NCI-H2196 treated with DMSO at 0.1 percent for 48 hours (cell line): Measurements from ENCODE around the gene KRT72.

Source experiments
- DNase-seq: peaks from one replicate; lab custom pipeline; 2025; ENCODE audit not compliant: unreplicated experiment; lab: John Stamatoyannopoulos, UW

Gene KRT72

DNA sequence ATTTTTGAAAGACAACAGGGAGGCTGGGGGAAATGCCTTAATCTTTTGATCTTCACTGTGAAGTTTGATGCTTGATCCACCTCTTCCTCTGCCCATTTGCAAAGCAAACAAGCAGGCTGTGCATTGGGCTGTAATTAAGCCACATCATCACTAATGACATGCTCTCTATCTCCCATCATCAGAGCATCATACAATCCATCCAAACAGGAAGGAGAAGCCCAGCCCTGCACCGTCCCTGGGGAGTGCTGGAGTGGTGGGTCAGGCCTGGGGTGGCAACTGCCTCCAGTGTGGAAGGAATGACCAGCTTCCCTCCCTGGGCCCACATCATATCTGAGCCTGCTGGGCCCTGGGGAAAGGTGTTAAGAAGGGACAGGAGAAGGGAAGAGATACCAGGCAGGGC is 20.8 kb downstream of the KRT72 start:
- no peak for DNase-seq

DNA sequence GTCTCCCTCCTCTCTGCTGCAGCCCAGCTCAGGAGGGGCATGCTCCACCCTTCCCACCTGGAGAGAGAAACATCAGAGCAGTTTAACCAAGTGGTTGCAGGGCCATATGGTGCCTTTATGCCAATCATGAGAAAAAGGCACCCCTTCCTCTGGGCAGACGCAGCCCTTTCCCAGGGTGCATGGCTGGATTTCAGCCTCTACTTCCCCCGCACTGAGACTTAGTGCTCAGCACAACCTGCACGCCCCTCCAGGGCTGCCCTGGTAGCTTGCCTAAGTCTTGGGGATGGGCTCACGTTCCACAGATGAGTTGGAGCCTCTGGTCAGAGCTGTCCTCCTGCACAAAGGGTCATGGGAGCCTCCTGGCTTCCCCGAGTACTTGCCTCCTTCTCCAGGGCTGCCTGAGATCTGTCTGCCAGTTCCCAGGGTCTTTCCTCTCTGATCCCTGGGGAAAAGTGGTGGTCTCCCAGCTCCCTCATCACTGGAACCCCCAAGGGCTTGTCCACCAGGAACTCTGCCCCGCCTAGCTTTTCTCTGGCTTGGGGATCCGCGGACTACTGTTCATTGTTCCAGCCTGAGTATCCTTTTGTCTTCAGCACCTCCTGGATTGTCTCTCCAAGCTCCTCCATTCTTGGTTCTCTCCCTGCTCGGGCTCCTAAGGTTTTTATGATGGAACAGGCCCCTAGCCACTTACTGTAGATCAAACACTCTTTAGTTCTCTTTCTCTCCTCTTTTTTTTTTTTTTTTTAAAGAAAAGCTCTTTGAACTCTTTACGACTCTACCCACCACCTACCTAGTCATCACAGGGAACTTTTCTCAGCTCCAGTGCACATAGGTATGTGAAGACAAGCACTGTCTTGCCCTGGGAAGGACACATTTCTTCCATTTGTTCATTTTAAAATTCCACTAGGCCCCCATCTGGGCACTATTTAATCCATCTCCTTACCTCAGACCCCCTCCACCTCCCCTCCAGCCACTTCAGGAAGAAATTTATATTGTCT is 21.5 kb downstream of the KRT72 start:
- no peak for DNase-seq

- DNase-seq: no peak
These were observed 22.8 kb downstream of the KRT72 start for GRCh38 chr12:52578469-52578868.

GRCh38 chr12:52577316-52577715 is 23.9 kb downstream of the KRT72 start:
- DNase-seq: no peak

DNA sequence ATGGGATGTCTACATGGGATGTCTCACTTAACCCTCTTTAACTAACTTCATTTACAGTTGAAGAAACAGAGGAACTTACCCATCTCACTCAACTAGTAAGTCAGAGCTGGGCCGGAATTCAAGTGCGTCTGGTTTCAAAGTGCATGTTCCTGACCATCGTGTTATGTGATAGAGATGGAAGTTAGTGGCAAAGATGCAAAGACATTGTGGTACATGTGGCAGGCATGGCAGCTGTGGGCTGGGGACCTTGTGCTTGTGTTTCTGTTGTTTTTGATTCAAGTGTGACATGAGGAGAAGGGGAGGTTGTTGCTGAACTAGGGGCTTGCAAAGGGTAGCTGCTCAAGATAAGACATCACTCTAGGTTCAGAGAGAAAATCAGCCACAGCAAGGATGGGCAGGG is 25.3 kb downstream of the KRT72 start:
- DNase-seq: no peak

DNA sequence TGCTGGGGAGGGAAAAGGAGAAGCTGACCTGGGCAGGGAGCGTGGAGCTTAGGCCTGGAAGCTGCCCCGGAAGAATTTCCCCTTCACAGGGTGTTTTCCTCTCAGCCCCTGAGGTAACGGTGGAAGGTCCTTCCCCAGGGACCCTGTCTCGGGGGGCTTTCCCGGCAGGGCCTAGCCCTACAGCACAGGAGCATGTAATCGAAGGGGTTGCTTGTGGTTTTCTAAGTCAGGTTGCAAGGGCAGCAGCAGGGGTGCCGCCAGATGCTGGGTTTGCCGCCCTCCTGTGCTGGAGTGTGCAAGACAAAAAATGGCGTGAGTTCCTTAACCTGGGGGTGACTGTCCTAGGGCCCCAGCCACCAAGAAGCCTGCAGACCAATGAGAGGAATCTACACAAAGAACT is 26.0 kb downstream of the KRT72 start:
- no peak for DNase-seq

DNA sequence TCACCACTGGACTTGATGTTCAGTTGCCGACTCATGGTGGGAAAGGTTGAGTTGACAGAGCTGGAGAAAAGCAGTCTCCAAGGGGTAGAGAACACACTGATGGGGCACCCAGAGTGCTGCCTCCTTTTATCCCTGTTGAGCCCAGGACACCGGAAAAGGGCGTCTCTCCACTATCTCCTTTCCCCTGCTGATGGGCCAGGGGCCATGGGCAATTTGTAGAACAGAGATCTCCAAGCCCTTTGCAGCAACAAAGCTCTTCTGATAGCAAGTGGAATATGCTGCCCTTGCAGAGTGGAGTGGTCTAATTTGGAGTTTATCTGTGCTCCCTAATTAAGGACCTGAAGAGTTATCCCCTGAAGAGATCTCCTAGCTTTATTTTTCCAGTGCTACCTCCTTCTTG is 27.5 kb downstream of the KRT72 start, which contains the start of gene KRT74:
KRT74 (minus strand) TSS at position 101 of the 400 bp plus-strand sequence; CDS start at position 35, 66 bp downstream.
- no peak for DNase-seq

DNA sequence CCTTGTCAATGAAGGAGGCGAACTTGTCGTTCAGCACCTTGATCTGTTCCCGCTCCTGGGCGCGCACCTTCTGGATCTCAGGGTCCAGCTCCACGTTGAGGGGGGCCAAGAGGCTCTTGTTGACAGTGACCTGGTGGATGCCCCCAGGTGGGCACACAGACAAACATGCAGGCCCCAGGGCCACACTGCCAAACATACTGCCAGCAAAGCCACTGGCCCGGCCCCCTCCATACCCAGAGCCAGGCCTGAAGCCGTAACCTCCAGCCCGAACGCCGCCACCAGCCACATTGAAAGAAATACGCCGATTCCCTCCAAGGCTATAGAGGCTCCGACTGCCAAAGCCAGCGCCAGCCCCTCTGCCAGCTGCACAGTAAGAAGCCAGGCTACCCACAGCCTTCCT is 28.0 kb downstream of the KRT72 start:
- no peak for DNase-seq

DNA sequence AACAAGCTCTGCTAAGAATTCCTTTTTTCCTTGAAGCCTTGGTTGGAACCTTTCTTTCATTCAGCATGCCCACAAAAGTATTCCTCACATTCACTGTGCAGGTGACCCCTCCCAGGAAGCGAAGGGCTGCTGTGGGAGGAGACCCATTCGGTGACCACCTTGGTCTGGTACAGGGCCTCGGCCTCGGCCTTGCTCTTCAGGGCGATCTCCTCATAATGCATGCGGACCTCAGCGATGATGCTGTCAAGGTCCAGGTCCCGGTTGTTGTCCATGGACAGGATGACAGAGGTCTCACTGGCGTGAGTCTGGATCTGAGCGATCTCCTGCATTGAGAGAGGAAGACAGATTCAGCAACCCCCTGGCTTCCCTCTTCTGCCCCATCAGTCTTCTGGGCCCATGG is 30.8 kb downstream of the KRT72 start:
- no peak for DNase-seq

DNA sequence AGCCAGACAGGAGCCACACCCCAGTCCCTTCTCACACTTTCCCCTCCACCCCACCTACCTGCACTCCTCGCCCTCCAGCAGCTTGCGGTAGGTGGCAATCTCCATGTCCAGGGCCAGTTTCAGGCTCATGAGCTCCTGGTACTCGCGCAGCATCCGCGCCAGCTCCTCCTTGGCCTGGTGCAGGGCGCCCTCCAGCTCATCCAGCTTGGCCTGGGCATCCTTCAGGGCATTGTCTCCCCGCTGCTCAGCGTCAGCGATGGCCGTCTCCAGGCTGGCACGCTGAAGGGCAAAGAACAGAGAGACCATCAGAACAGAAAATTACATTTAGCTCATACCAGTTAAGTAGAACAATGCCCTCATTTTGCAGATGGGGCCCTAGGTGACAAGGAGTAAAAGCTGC is 33.2 kb downstream of the KRT72 start:
- DNase-seq: no peak

DNA sequence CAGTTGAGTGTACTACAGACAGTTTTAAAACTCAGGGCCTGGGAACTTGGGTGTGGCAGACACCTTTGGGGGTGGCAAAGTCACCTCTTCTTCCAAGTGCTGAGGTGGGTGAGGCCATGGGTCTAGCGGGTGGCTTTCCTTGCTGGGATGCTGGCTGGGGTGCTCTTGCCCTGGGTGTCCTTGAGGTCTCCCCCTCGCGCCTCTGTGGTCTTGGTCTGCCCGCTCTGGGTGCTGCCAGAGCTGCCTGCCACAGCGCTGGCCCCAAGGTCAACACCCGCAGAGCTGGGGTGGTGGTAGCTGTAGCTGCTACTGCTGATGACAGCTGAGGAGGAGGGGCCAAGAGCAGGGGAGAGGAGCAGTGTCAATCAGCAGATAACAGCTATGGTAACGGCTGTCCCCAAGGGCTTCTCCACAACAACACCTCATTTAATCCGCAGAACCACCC is 34.4 kb downstream of the KRT72 start:
- DNase-seq: no peak

- no peak for DNase-seq
These were observed 36.7 kb downstream of the KRT72 start for GRCh38 chr12:52564582-52564981.

GRCh38 chr12:52561880-52562449 is 39.3 kb downstream of the KRT72 start:
- no peak for DNase-seq

- no peak for DNase-seq
These were observed 41.3 kb downstream of the KRT72 start for GRCh38 chr12:52559979-52560378.

DNA sequence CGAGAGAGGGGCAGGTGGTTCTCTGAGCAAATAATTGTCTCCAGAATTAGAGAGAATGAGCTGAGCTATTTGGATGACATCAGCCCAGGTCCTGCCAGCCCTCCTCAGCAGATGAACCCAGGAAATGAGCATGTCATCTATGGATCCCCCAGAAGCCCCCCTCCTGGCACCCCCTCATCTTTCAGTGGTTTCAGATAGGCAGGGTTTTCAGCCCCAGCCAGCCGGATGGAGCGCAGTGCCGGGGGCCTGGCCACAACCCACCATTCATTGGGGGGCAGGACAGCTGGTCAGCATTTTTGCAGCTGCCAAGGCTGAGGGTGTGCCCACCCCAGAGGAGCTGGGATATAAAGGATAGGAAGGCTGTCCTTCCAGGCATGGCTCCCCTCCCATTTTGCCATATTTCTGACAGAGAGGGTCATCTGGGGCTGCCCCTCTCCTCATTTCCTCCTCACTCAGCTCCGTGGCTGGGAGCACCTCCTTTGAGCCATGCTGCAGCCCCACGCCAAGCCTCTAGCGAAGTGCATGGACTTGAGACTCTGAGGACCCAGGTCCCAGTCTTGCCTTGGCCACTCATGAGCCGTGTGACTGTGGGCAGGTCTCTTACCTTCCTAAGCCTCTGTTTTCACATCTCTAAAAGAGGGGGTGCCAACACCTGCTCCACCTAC is 42.4 kb downstream of the KRT72 start:
- DNase-seq: no peak

GRCh38 chr12:52557476-52557875 is 43.8 kb downstream of the KRT72 start:
- DNase-seq: no peak

DNA sequence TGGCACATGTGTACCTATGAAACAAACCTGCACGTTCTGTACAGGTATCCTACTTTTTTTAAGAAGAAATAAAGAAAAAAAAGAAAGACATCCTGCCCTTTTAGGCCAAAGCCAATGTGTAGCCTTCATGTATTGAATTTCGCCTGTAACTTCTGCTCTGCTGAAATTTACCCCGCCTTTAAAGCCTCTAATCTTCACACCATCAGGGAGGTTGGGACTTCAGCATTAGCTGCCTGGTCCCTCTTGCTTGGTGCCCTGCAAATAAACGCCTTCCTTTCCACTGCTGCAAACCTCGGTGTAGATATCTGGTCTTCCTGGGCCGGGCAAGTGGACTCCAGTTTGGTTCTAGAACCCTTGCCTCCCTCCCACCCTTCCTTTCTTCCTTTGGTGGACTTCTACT is 45.7 kb downstream of the KRT72 start:
- DNase-seq: no peak

- DNase-seq: no peak
These were observed 48.5 kb downstream of the KRT72 start, which contains the start of gene KRT71 for GRCh38 chr12:52552681-52553195. TSS of gene KRT71 (minus strand) at chr12:52553145. CDS start at chr12:52553077, 68 bp downstream.

DNA sequence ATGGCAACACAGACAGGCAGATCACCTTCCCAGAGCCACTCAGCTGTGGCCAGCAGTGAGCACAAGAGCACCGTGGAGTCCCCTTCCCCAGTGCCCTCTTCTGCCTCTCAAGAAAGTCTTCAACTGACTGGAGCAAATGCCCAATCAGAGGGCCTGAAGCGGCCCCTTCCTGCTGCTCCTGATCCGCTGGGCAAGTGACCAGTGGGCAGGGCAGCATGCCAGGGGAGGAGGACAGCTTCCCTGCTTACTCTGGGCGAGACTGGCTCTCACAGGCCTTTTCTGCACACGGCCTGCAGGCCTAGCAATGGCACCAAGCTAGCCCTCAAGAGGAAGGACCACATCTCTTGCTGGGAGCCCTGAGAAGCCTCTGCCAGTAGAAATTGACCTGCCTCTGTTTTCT is 49.2 kb downstream of the KRT72 start:
- no peak for DNase-seq

GRCh38 chr12:52551216-52551865 is 49.9 kb downstream of the KRT72 start:
- DNase-seq: no peak

- no peak for DNase-seq
These were observed 55.1 kb downstream of the KRT72 start for GRCh38 chr12:52546126-52546525.
